ENCODE measurements around the gene UMAD1.

GRCh38 chr7:7912937-7913336 is 272.4 kb downstream of the UMAD1 start:
- TF ChIP-seq CTCF (conservative IDR thresholded peaks at IDR 0.05; ENCODE audit: low read length) (no peak), EZH2phosphoT487 (IDR thresholded peaks at IDR 0.05; ENCODE audit: borderline replicate concordance) (no peak)
